NCI-H82 treated with DMSO at 0.1 percent for 48 hours (cell line): ENCODE measurements around the gene NXPH4.

Source experiments
- DNase-seq: peaks from one replicate; lab custom pipeline; 2025; ENCODE audit not compliant: unreplicated experiment; lab: John Stamatoyannopoulos, UW

Gene NXPH4

DNA sequence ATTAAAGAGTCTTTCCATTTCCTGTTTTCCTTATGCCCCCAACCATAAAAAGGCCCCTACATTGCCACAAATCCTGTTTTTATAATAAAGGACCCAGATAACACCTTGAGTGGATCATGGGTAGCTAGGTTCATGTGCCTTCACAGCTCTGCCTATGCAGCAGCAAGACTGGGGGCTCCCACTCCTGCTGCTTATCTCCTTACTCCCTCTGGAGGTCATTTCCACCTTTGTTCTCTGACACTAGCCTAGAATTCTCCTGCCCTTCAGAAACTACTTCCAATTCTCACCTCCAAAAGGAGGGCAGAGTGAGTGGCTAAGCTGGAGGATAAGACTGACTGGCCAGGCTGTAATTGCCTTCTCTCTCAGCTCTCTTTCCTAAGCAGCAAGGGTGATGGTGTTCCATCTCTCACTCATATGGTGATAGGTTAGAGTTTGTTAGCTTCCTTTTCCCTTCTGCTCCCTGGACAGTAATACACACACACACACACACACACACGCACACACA is 54.4 kb downstream of the NXPH4 start:
- DNase-seq, result no peak

DNA sequence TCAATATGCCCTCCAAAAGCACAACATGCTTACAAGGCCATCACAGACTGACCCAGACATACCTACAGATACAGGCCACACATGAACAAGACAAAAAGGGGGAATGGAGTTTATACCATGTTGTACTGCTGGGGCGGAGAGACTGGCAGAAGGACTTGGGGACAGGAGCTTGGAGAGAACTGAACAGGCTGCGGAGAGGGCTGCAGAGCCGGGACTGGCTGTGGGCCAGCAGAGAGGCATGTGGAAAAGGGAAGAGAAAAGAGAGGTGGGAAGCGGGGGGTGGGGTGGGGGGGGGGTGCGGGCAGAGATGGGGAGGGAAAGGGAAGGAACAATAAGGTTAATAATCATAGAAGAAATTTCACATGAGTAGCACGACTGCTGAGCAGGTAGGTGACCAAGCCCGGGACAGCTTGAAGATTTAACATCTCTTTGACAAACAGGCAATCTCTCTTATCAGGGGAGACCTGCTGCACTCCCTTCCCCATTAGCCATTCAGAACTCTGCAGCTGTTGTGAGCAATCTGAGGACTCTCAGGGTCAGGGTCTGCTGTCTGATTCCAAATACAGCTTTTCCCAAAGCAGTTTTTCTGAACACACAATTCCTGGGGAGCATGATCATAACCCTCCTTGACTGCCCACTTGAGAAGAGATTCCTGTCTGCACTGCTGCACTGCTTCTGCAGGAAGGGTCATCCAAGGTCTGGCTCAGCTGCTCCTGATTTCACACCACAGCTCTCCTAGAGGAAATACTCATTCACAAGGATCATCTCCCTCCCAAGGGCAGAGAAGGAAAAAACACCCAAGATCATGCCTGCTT is 56.0 kb downstream of the NXPH4 start:
- no peak for DNase-seq

DNA sequence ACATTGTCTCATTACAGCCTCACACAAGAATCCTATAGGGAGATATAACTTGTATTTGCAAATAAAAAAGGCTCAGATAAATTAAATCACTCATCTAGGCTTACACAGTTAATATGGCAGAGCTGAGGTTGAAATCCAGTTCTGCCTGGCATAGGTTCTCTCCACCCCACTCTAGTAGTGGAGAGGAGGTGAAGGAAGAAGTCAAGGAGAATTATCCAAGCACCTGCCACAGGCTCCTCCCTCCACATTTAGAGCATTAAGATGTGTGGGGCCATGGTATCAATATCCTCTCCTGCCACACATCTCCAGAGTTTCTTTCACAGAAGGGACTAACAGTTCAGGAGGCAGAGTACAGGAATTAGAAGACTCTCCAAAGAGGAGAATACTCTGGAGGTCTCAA is 56.9 kb downstream of the NXPH4 start:
- no peak for DNase-seq
